ENCODE results near the gene HBM. TPM values are rescaled to one million over a fixed set of nuclear protein-coding genes. Genes with fewer than 3 reads are reported as not detected.
"Not testable (repeated sequence)": the region's sequence is repeated elsewhere in the genome, so short reads cannot be mapped to it uniquely, and the experiment has no call there.

Gene HBM
- total RNA-seq, 2 donors from 2014 or later = not detected

- Histone ChIP-seq H3K27ac (no peak overlapping the region), H3K9me3 (no peaks in the 10 kb centered on the region), H3K4me3 (no peak overlapping the region), H3K27me3 (no peaks in the 10 kb centered on the region), H3K36me3 (replicated peaks in 1 of 2; ENCODE audit: insufficient read depth in 1 of 2, low read depth in 2 of 2) (no peaks in the 10 kb centered on the region), H3K4me1 (no peaks in the 10 kb centered on the region)
- TF ChIP-seq POLR2A (IDR thresholded peaks at IDR 0.05) (no peak), CTCF (IDR thresholded peaks at IDR 0.05) (no peak)
- no peak for DNase-seq
- intact Hi-C loops (cut with DNase I) = no loop called here
- no peak for ATAC-seq
- 73 to 82% methylated on average over 14 of the region's 14 CpGs for WGBS, 2 donors
These were observed 21.0 kb upstream of the HBM start for GRCh38 chr16:144797-145252.

GRCh38 chr16:146646-147045 lies 19.1 kb upstream of the HBM start:
- no peak overlapping the region for H3K4me3 ChIP-seq
- 83 to 90% methylated on average over 2 of the region's 2 CpGs for WGBS, 2 donors
- intact Hi-C loops (cut with DNase I) = no loop called here
- H3K9me3 ChIP-seq = no peaks in the 10 kb centered on the region
- no peak overlapping the region for H3K27ac ChIP-seq
- TF ChIP-seq POLR2A (IDR thresholded peaks at IDR 0.05) = no peak
- TF ChIP-seq CTCF (IDR thresholded peaks at IDR 0.05) = no peak
- no peaks in the 10 kb centered on the region for H3K27me3 ChIP-seq
- H3K4me1 ChIP-seq = no peaks in the 10 kb centered on the region
- DNase-seq = no peak
- no peak for ATAC-seq
- H3K36me3 ChIP-seq (replicated peaks in 1 of 2; ENCODE audit: insufficient read depth in 1 of 2, low read depth in 2 of 2) = no peaks in the 10 kb centered on the region

- H3K27ac ChIP-seq = no peak overlapping the region
- no peaks in the 10 kb centered on the region for H3K4me1 ChIP-seq
- no peaks in the 10 kb centered on the region for H3K9me3 ChIP-seq
- DNase-seq (no peak), ATAC-seq (no peak)
- intact Hi-C loops (cut with DNase I) = no loop called here
- TF ChIP-seq CTCF (IDR thresholded peaks at IDR 0.05) (no peak), POLR2A (IDR thresholded peaks at IDR 0.05) (no peak)
- no peak overlapping the region for H3K4me3 ChIP-seq
- 32 to 40% methylated on average over 5 to 9 of the region's 9 CpGs for WGBS, 2 donors
- H3K27me3 ChIP-seq = no peaks in the 10 kb centered on the region
- H3K36me3 ChIP-seq (replicated peaks in 1 of 2; ENCODE audit: insufficient read depth in 1 of 2, low read depth in 2 of 2) = no peaks in the 10 kb centered on the region
These were observed 16.6 kb upstream of the HBM start for GRCh38 chr16:149024-149660.

GRCh38 chr16:152141-153128 lies 13.3 kb upstream of the HBM start, which contains the start of gene HBZ:
TSS of gene HBZ (plus strand) at chr16:152644. CDS start at chr16:152910, 266 bp downstream.
- H3K27me3 ChIP-seq = no peaks in the 10 kb centered on the region
- intact Hi-C loops (cut with DNase I) = no loop called here
- TF ChIP-seq POLR2A (IDR thresholded peaks at IDR 0.05) (no peak), CTCF (IDR thresholded peaks at IDR 0.05) (no peak)
- H3K36me3 ChIP-seq (replicated peaks in 1 of 2; ENCODE audit: insufficient read depth in 1 of 2, low read depth in 2 of 2) = no peaks in the 10 kb centered on the region
- peak; percentile 13 for ATAC-seq
- peaks cover 10% of the 10 kb centered on the region for H3K4me1 ChIP-seq
- WGBS, 2 donors = 71 to 84% methylated on average over 16 to 17 of the region's 17 CpGs
- H3K9me3 ChIP-seq = no peaks in the 10 kb centered on the region
- H3K4me3 ChIP-seq = no peak within 1 kb of the TSS
- no peak within 1 kb of the TSS for H3K27ac ChIP-seq
- no peak for DNase-seq

GRCh38 chr16:153129-153521 lies 12.7 kb upstream of the HBM start:
- DNase-seq; H3K36me3 ChIP-seq (replicated peaks in 1 of 2; ENCODE audit: insufficient read depth in 1 of 2, low read depth in 2 of 2); H3K9me3 ChIP-seq; H3K4me3 ChIP-seq; intact Hi-C loops (cut with DNase I); H3K27ac ChIP-seq; H3K27me3 ChIP-seq: not testable (repeated sequence)
- H3K4me1 ChIP-seq = peaks cover 10% of the 10 kb centered on the region
- WGBS, 2 donors = 51 to 67% methylated on average over 5 of the region's 6 CpGs
- peak; percentile 19 for ATAC-seq

- H3K27ac ChIP-seq; DNase-seq; intact Hi-C loops (cut with DNase I); H3K27me3 ChIP-seq; H3K36me3 ChIP-seq (replicated peaks in 1 of 2; ENCODE audit: insufficient read depth in 1 of 2, low read depth in 2 of 2); H3K9me3 ChIP-seq; H3K4me3 ChIP-seq: not testable (repeated sequence)
- H3K4me1 ChIP-seq = peaks cover 10% of the 10 kb centered on the region
- WGBS, 2 donors = no CpG with 5 or more reads among the region's 74 CpGs
- peak; percentile 24 for ATAC-seq
These were observed 12.1 kb upstream of the HBM start for GRCh38 chr16:153550-154216.

All from body of pancreas (tissue), 4 donors.